Heart right ventricle (tissue), 16 donors: Measurements from ENCODE around the gene ZNF526. TPM values are rescaled to one million over a fixed set of nuclear protein-coding genes. Genes with fewer than 3 reads are reported as not detected.

ENCODE experiments used
- ATAC-seq, 8 donors: fragments of 200-7000 bp; cut with Tn5 transposase; one replicate each; pipeline ENCODE4 v1.9.1; 2020; ENCODE audit warnings: mild to moderate bottlenecking in 8 of 8, moderate library complexity in 8 of 8, moderate number of reproducible peaks in 1 of 8
- DNase-seq, 2 donors: peaks; one replicate each; pipeline ENCODE4 v3.0.0-alpha.2; 2020
- H3K27ac ChIP-seq, 10 donors: fragments of 200-600 bp; sonication (generic) in 2 of 10; one replicate each; pipeline versions ENCODE4 v1.5.0 to v1.8.0; 2020 to 2022; ENCODE audit warnings: mild to moderate bottlenecking in 3 of 10
- H3K27me3 ChIP-seq, 7 donors: fragments of 200-600 bp; one replicate each; pipeline ENCODE4 v1.8.0; 2021 to 2022; ENCODE audit warnings: mild to moderate bottlenecking in 2 of 7
- H3K36me3 ChIP-seq, 9 donors: fragments of 200-600 bp; sonication (generic) in 1 of 9; one replicate each; pipeline versions ENCODE4 v1.5.0 to v1.8.0; 2020 to 2022; ENCODE audit warnings: mild to moderate bottlenecking in 2 of 9
- H3K4me1 ChIP-seq, 9 donors: fragments of 200-600 bp; sonication (generic) in 1 of 9; one replicate each; pipeline versions ENCODE4 v1.5.0 to v1.8.0; 2020 to 2022; ENCODE audit warnings: mild to moderate bottlenecking in 4 of 9
- H3K4me3 ChIP-seq, 10 donors: fragments of 200-600 bp; sonication (generic) in 2 of 10; one replicate each; pipeline versions ENCODE4 v1.5.0 to v1.8.0; 2020 to 2022; ENCODE audit warnings: mild to moderate bottlenecking in 7 of 10, moderate library complexity in 2 of 10
- H3K9me3 ChIP-seq, 11 donors: fragments of 200-600 bp in 10 of 11; sonication (generic) in 2 of 11; one replicate each; pipeline versions ENCODE4 v1.5.0 to v1.8.0; 2013 to 2022; ENCODE audit warnings: mild to moderate bottlenecking in 2 of 11, control low read depth in 1 of 11, moderate library complexity in 1 of 11
- CTCF ChIP-seq, 9 donors: fragments of 200-600 bp; sonication (generic) in 2 of 9; IDR thresholded peaks; one replicate each; pipeline versions ENCODE4 v1.5.0 to v1.8.0; 2021 to 2022; ENCODE audit warnings: antibody characterized with exemption in 9 of 9, mild to moderate bottlenecking in 5 of 9, moderate library complexity in 1 of 9
- WGBS, 2 donors: extraction: QIAGEN DNeasy Blood & Tissue Kit; methylation state at CpG; one replicate each; pipeline ENCODE4 v1.1.7; 2013; ENCODE audit warnings: inconsistent platforms in 1 of 2; 5-methylcytosine and 5-hydroxymethylcytosine counted together
- intact Hi-C, 10 donors: fragments of 100-400 bp; cut with DNase I; formaldehyde crosslinking; loops; one replicate each; pipeline versions ENCODE4 v1.11.1 to v1.14.2; 2022
- polyA plus RNA-seq, 2 donors: library from polyadenylated mRNA; stranded (reverse); fragments of 200-250 nt; gene quantifications; one replicate each; pipeline ENCODE4 v1.2.3, GENCODE V29; 2013
- total RNA-seq, 10 donors: library from RNA; stranded (reverse); fragmentation: NEBNext Ultra II Directional in 3 of 10; extraction: Animal tissue kit (Norgen Biotek cat#: 25700) in 3 of 10; gene quantifications; one replicate each; pipeline versions ENCODE4 v1.2.1 to v1.2.4, GENCODE V29; 2021 to 2023
- donor health status: Arrhythmogenic right ventricular cardiomyopathy.
- donor health status: ischemic (EF 13 %, LVEDD 7.1; RV severe dilation, severe dysfunction).
- donor health status: healthy with polysubstance abuse.
- donor health status: DM: no; HTN: yes; CAD: no.
- donor health status: DM: no; HTN: no; CAD: no.
- donor health status: ischemic (EF 25% LVEDD 6.9; RV normal size, moderate dysfunction).
- donor health status: ischemic (EF 25% LVEDD 5.7; RV mildly dilated, moderate dysfunction).
- donor health status: healthy.
- donor health status: DM: yes; HTN: yes; CAD: no.
- donor health status: Ischemic cardiomyopathy.
- donor health status: ischemic (EF 35%, LVEDD 5.7; RV mildly dilated, moderate dysfunction).
- donor health status: nonischemic (EF 11% LVEDD 7.7; RV severe dilation, severe dysfunction).
- donor health status: DM: yes; HTN: yes; CAD: no.
- donor health status: PGD.
- donor health status: ischemic (EF 29% LVEDD 5.4; RV normal size, mild dysfunction).
- donor health status: nonischemic (EF 23%, LVEDD 6.1; RV moderate dilation, normal function).

The ZNF526 gene
- total and polyA plus RNA-seq, 12 donors: 3.2 to 7.0 (median 5.1) TPM

GRCh38 chr19:42251572-42252358 lies 31.7 kb downstream of the ZNF526 start:
- no peaks in the 10 kb centered on the region for H3K9me3 ChIP-seq
- 56 to 60% methylated on average over 4 of the region's 4 CpGs for WGBS, 2 donors
- TF ChIP-seq CTCF (IDR thresholded peaks at IDR 0.05): no peak
- intact Hi-C loops: no loop called here
- H3K27ac ChIP-seq: peak overlapping the region; percentile 96 to 100 (median 98)
- DNase-seq (no peak), ATAC-seq (no peak)
- no peaks in the 10 kb centered on the region for H3K27me3 ChIP-seq
- H3K4me1 ChIP-seq: peaks cover 30 to 78% (median 62%) of the 10 kb centered on the region in 9 donors
- peak overlapping the region in 9 of 10 donors; percentile 73 to 100 (median 97) for H3K4me3 ChIP-seq
- peaks cover 0 to 34% (median 7%) of the 10 kb centered on the region in 9 donors for H3K36me3 ChIP-seq

- Histone ChIP-seq H3K9me3 (no peaks in the 10 kb centered on the region), H3K27me3 (no peaks in the 10 kb centered on the region), H3K27ac (peak overlapping the region; percentile 96 to 100 (median 98)), H3K4me1 (peaks cover 28 to 74% (median 58%) of the 10 kb centered on the region in 9 donors), H3K36me3 (peaks cover 0 to 28% (median 7%) of the 10 kb centered on the region in 9 donors), H3K4me3 (peak overlapping the region; percentile 73 to 100 (median 98))
- DNase-seq: peak; percentile 42 to 58
- intact Hi-C loops: no loop called here
- ATAC-seq: peak in 6 of 8 donors; percentile 2 to 27 (median 16)
- 1 to 2% methylated on average over 27 of the region's 27 CpGs for WGBS, 2 donors
- TF ChIP-seq CTCF (IDR thresholded peaks at IDR 0.05): no peak
Measured at GRCh38 chr19:42252365-42253244, 32.5 kb downstream of the ZNF526 start.

GRCh38 chr19:42253245-42254088 lies 33.4 kb downstream of the ZNF526 start:
- Histone ChIP-seq H3K36me3 (peaks cover 0 to 20% (median 7%) of the 10 kb centered on the region in 9 donors), H3K27me3 (no peaks in the 10 kb centered on the region), H3K4me3 (peak overlapping the region; percentile 73 to 100 (median 98)), H3K27ac (peak overlapping the region; percentile 96 to 100 (median 98)), H3K4me1 (peaks cover 28 to 68% (median 55%) of the 10 kb centered on the region in 9 donors), H3K9me3 (no peaks in the 10 kb centered on the region)
- no peak for TF ChIP-seq CTCF (IDR thresholded peaks at IDR 0.05)
- DNase-seq (peak; percentile 66 to 68), ATAC-seq (peak; percentile 1 to 24 (median 4))
- whole genome bisulfite sequencing, 2 donors: 0 to 1% methylated on average over 40 to 68 of the region's 71 CpGs
- intact Hi-C loops: loop anchor here in 4 of 10 donors (1.0 to 2.0 kb wide), 2 partner anchors 15 to 16 kb away; partner anchors contain the start of gene CIC (in 4 of the 4)
